ENCODE results near the gene COL6A3.

COL6A3 gene

DNA sequence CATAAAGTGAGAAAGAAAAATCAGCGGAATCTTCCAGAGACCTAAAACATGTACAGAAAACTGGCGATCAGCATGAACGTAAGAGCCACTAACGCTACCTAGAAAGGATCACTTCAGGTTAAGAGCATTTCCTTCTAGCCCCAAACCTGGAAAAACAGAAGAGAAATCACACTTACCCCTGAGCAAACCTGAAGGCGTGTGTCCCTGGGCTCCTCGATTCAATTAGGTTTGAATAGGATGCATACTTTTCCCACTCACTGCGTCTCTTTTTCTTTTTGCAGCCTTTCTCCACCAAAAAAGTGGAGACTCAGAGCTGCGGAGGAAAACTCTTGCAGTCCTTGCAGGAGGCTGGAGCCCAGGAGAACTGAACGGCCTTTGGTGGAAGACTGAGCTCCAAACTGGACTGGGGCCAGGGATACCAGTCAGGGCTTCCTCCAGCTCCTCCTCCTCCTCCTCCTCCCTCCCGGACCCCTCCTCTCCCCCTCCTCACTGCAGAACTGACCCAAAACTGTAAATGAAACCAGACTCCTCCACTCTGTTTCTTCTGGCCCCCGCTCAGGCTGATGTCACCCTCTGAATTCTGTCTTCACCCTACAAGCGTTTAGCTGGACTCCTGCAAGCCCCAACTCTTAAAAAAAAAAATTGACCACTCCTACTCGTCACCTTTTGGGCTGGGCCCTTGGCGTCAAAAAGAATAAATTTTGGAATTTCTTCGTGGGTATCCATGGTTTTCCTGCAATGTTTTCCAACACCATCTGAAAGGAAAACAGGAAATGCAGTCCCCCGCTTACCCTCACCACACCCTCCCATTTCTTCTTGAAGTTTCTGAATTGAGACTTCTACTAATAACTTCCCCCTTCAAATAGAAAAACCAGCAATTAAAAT lies at the start of gene COL6A3:
Gene COL6A3, minus strand, starts transcription at position 388 of the 885 bp plus-strand sequence. CDS start 17,347 bp downstream, outside the sequence.
- H3K27me3 ChIP-seq (ENCODE audit: control insufficient read depth, insufficient read depth, low read length), result no peaks in the 10 kb centered on the region
- H3K9me3 ChIP-seq (ENCODE audit: control insufficient read depth, insufficient read depth, low read length), result no peaks in the 10 kb centered on the region
- no peak within 1 kb of the TSS for H3K9ac ChIP-seq (ENCODE audit: low read depth, low read length)
- H3K4me1 ChIP-seq (ENCODE audit: control insufficient read depth, insufficient read depth, low read length), result peaks cover 5% of the 10 kb centered on the region
- no peak within 1 kb of the TSS for H3K4me3 ChIP-seq (ENCODE audit: low read depth, low read length)
- H3K36me3 ChIP-seq (ENCODE audit: control insufficient read depth, insufficient read depth, low read length), result no peaks in the 10 kb centered on the region

GRCh38 chr2:237459741-237460174 lies 45.8 kb upstream of the COL6A3 start:
- Histone ChIP-seq H3K27me3 (ENCODE audit: control insufficient read depth, insufficient read depth, low read length) (no peaks in the 10 kb centered on the region), H3K4me3 (ENCODE audit: low read depth, low read length) (no peak overlapping the region), H3K9me3 (ENCODE audit: control insufficient read depth, insufficient read depth, low read length) (no peaks in the 10 kb centered on the region), H3K4me1 (ENCODE audit: control insufficient read depth, insufficient read depth, low read length) (no peaks in the 10 kb centered on the region), H3K36me3 (ENCODE audit: control insufficient read depth, insufficient read depth, low read length) (no peaks in the 10 kb centered on the region), H3K9ac (ENCODE audit: low read depth, low read length) (no peak overlapping the region)

DNA sequence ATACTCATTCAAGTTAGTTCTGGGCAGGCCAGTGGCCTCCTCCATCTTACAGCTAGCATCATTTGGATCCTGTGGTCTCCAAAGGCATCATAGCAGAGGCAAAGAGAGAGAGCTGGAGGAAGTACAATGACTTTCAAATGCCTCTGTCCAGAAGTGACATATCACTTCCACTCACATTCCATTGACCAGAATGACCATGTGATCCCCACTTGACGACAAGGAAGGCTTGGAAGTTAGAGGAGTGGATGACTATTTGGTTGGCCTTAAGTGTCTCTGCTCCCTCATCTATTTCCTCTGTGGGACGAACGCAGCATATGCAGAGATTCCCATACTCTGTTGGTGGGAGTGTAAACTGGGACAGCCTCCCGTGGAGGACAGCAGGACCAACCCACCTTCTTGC lies 45.3 kb upstream of the COL6A3 start:
- H3K9me3 ChIP-seq (ENCODE audit: control insufficient read depth, insufficient read depth, low read length), result no peaks in the 10 kb centered on the region
- H3K36me3 ChIP-seq (ENCODE audit: control insufficient read depth, insufficient read depth, low read length), result no peaks in the 10 kb centered on the region
- no peaks in the 10 kb centered on the region for H3K4me1 ChIP-seq (ENCODE audit: control insufficient read depth, insufficient read depth, low read length)
- no peak overlapping the region for H3K9ac ChIP-seq (ENCODE audit: low read depth, low read length)
- H3K27me3 ChIP-seq (ENCODE audit: control insufficient read depth, insufficient read depth, low read length), result no peaks in the 10 kb centered on the region
- H3K4me3 ChIP-seq (ENCODE audit: low read depth, low read length), result no peak overlapping the region

GRCh38 chr2:237458519-237458918 lies 44.6 kb upstream of the COL6A3 start:
- H3K9me3 ChIP-seq (ENCODE audit: control insufficient read depth, insufficient read depth, low read length), result no peaks in the 10 kb centered on the region
- no peak overlapping the region for H3K4me3 ChIP-seq (ENCODE audit: low read depth, low read length)
- no peaks in the 10 kb centered on the region for H3K36me3 ChIP-seq (ENCODE audit: control insufficient read depth, insufficient read depth, low read length)
- no peak overlapping the region for H3K9ac ChIP-seq (ENCODE audit: low read depth, low read length)
- no peaks in the 10 kb centered on the region for H3K27me3 ChIP-seq (ENCODE audit: control insufficient read depth, insufficient read depth, low read length)
- H3K4me1 ChIP-seq (ENCODE audit: control insufficient read depth, insufficient read depth, low read length), result no peaks in the 10 kb centered on the region

DNA sequence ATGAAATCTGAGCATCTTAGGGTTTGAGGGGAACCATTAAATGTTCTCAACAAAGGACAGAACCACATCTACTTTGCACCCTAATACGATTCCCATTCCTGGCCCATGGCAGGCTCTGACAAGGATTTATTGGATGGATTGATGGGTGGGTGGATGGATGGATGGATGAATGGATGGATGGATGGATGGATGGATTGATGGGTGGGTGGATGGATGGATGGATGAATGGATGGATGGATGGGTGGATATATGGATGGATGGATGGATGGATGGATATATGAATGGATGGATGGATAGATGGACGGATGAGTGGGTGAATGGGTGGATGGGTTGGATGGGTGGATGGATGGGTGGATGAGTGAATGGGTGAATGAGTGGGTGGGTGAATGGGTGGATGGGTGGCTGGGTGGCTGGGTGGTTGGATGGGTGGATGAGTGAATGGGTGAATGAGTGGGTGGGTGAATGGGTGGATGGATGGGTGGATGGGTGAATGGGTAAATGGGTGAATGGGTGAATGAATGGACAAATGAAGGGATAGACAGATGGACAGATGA lies 43.5 kb upstream of the COL6A3 start:
- H3K9me3 ChIP-seq (ENCODE audit: control insufficient read depth, insufficient read depth, low read length), result no peaks in the 10 kb centered on the region
- H3K27me3 ChIP-seq (ENCODE audit: control insufficient read depth, insufficient read depth, low read length), result no peaks in the 10 kb centered on the region
- no peak overlapping the region for H3K4me3 ChIP-seq (ENCODE audit: low read depth, low read length)
- no peaks in the 10 kb centered on the region for H3K36me3 ChIP-seq (ENCODE audit: control insufficient read depth, insufficient read depth, low read length)
- no peak overlapping the region for H3K9ac ChIP-seq (ENCODE audit: low read depth, low read length)
- no peaks in the 10 kb centered on the region for H3K4me1 ChIP-seq (ENCODE audit: control insufficient read depth, insufficient read depth, low read length)

- Histone ChIP-seq H3K9me3 (ENCODE audit: control insufficient read depth, insufficient read depth, low read length) (no peaks in the 10 kb centered on the region), H3K27me3 (ENCODE audit: control insufficient read depth, insufficient read depth, low read length) (no peaks in the 10 kb centered on the region), H3K36me3 (ENCODE audit: control insufficient read depth, insufficient read depth, low read length) (no peaks in the 10 kb centered on the region), H3K9ac (ENCODE audit: low read depth, low read length) (no peak overlapping the region), H3K4me1 (ENCODE audit: control insufficient read depth, insufficient read depth, low read length) (no peaks in the 10 kb centered on the region), H3K4me3 (ENCODE audit: low read depth, low read length) (no peak overlapping the region)
Measured at GRCh38 chr2:237456200-237456843, 42.4 kb upstream of the COL6A3 start.

- H3K4me1 ChIP-seq (ENCODE audit: control insufficient read depth, insufficient read depth, low read length), result peaks cover 2% of the 10 kb centered on the region
- no peak overlapping the region for H3K9ac ChIP-seq (ENCODE audit: low read depth, low read length)
- H3K9me3 ChIP-seq (ENCODE audit: control insufficient read depth, insufficient read depth, low read length), result no peaks in the 10 kb centered on the region
- peaks cover 2% of the 10 kb centered on the region for H3K27me3 ChIP-seq (ENCODE audit: control insufficient read depth, insufficient read depth, low read length)
- H3K4me3 ChIP-seq (ENCODE audit: low read depth, low read length), result no peak overlapping the region
- no peaks in the 10 kb centered on the region for H3K36me3 ChIP-seq (ENCODE audit: control insufficient read depth, insufficient read depth, low read length)
Measured at GRCh38 chr2:237455764-237456163, 41.8 kb upstream of the COL6A3 start.

DNA sequence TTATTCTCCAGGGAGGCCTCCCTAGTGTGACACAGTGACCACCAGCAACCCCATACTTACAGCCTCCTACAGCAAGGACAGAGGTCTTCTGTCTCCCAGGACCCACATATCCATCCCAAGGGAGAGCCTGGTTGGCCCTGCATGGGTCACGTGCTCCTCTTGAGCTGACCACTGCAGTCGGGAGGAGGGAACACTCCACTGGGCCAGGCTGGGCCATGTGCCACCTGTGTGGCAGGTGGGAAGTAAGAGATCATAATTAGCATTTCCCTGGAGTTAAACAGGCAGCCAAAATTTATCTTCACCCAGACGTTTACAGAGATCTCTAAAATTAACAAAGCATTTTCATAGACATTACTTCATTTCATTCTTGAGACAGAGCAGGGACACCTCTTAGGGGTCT lies 39.7 kb upstream of the COL6A3 start:
- H3K36me3 ChIP-seq (ENCODE audit: control insufficient read depth, insufficient read depth, low read length), result no peaks in the 10 kb centered on the region
- H3K4me3 ChIP-seq (ENCODE audit: low read depth, low read length), result no peak overlapping the region
- peaks cover 2% of the 10 kb centered on the region for H3K27me3 ChIP-seq (ENCODE audit: control insufficient read depth, insufficient read depth, low read length)
- no peak overlapping the region for H3K9ac ChIP-seq (ENCODE audit: low read depth, low read length)
- peaks cover 2% of the 10 kb centered on the region for H3K4me1 ChIP-seq (ENCODE audit: control insufficient read depth, insufficient read depth, low read length)
- no peaks in the 10 kb centered on the region for H3K9me3 ChIP-seq (ENCODE audit: control insufficient read depth, insufficient read depth, low read length)

DNA sequence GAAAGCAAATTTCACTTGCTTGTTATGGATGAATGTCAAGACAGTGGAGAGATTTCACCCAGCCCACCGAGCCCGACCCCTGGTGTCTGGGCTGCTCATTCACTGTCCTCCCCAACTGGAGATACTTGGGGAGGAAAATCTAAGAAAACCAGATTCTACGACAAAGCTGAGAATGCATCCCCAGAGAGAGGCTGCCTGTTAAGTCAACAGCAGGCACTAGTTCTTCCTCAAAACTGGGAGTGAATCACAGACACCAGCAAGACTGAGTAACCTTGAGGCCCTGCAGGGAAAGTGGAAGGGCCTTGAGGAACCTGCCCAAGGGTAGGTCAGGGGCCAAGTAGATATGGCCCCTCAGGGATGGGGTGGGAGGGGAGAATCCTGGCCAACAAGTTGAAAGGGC lies 38.9 kb upstream of the COL6A3 start:
- H3K4me3 ChIP-seq (ENCODE audit: low read depth, low read length), result no peak overlapping the region
- no peaks in the 10 kb centered on the region for H3K36me3 ChIP-seq (ENCODE audit: control insufficient read depth, insufficient read depth, low read length)
- no peaks in the 10 kb centered on the region for H3K9me3 ChIP-seq (ENCODE audit: control insufficient read depth, insufficient read depth, low read length)
- peaks cover 2% of the 10 kb centered on the region for H3K4me1 ChIP-seq (ENCODE audit: control insufficient read depth, insufficient read depth, low read length)
- H3K9ac ChIP-seq (ENCODE audit: low read depth, low read length), result no peak overlapping the region
- H3K27me3 ChIP-seq (ENCODE audit: control insufficient read depth, insufficient read depth, low read length), result peaks cover 2% of the 10 kb centered on the region

DNA sequence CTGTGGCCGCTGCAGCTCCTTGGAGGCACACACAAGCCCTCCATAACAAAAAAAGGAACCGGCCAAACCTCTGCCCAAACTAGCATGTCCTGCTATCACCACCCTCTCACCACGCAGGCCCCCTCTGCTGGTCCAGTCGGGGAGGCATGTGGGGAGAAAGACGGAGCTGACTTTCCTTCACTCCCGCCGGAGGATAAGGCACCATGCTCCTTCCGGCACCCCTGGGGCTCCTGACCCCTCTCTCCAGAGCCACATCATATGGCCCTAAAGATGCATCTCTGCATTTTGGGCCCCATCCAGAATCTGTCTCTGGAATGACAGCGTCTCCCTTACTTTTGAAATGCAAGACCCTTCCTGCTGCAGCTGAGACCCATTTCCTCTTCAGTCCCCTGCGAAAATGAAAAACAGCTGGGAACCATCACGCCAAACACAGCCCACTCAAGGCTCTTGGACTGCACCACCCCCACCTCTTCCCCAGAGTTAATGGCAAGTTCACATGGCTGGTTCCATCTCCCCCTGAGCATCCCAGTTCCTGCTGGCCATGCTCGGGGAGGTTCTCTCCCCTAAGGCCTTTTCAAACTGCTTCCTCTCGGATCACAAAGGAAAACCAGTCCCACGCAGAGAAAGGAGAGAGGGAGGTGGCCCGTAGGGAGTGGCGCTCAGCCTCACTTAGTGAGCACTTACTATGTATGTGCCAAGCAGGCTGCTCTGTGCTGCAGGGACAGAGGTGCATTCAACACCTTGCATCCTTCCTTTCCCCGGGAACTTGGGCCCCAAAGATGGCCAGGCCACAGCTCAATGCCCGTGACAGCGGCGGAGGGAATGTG lies 37.9 kb upstream of the COL6A3 start:
- peaks cover 2% of the 10 kb centered on the region for H3K27me3 ChIP-seq (ENCODE audit: control insufficient read depth, insufficient read depth, low read length)
- peaks cover 2% of the 10 kb centered on the region for H3K4me1 ChIP-seq (ENCODE audit: control insufficient read depth, insufficient read depth, low read length)
- no peak overlapping the region for H3K4me3 ChIP-seq (ENCODE audit: low read depth, low read length)
- H3K9ac ChIP-seq (ENCODE audit: low read depth, low read length), result no peak overlapping the region
- no peaks in the 10 kb centered on the region for H3K9me3 ChIP-seq (ENCODE audit: control insufficient read depth, insufficient read depth, low read length)
- no peaks in the 10 kb centered on the region for H3K36me3 ChIP-seq (ENCODE audit: control insufficient read depth, insufficient read depth, low read length)

DNA sequence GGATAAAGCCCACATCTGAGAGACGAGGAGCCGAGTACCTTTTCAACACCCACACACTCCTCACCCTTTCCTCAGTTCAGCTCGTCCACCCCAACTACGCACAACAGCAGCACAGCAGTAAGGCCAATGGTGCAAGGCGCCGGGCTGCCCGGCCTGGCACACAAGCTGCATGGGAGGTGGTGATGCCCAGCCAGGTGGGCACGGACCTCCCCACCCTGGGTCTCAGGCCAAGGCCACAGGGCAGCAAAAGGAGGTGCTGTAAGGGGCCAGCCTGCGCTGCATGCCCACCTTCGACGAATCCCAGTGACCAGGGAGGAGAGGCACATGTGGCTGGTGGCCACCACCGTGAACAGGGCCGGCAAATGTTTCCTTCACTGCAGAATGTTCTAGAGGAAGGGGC lies 36.6 kb upstream of the COL6A3 start:
- H3K4me1 ChIP-seq (ENCODE audit: control insufficient read depth, insufficient read depth, low read length), result peaks cover 2% of the 10 kb centered on the region
- H3K4me3 ChIP-seq (ENCODE audit: low read depth, low read length), result no peak overlapping the region
- H3K27me3 ChIP-seq (ENCODE audit: control insufficient read depth, insufficient read depth, low read length), result peaks cover 2% of the 10 kb centered on the region
- no peaks in the 10 kb centered on the region for H3K36me3 ChIP-seq (ENCODE audit: control insufficient read depth, insufficient read depth, low read length)
- H3K9me3 ChIP-seq (ENCODE audit: control insufficient read depth, insufficient read depth, low read length), result no peaks in the 10 kb centered on the region
- H3K9ac ChIP-seq (ENCODE audit: low read depth, low read length), result no peak overlapping the region

All from iPS-15b (cell line).